ENCODE data around the gene SIGLEC1. TPM values are rescaled to one million over a fixed set of nuclear protein-coding genes. Genes with fewer than 3 reads are reported as not detected.

The SIGLEC1 gene
- total RNA-seq, 1 experiment from 2014 or later, result not detected

DNA sequence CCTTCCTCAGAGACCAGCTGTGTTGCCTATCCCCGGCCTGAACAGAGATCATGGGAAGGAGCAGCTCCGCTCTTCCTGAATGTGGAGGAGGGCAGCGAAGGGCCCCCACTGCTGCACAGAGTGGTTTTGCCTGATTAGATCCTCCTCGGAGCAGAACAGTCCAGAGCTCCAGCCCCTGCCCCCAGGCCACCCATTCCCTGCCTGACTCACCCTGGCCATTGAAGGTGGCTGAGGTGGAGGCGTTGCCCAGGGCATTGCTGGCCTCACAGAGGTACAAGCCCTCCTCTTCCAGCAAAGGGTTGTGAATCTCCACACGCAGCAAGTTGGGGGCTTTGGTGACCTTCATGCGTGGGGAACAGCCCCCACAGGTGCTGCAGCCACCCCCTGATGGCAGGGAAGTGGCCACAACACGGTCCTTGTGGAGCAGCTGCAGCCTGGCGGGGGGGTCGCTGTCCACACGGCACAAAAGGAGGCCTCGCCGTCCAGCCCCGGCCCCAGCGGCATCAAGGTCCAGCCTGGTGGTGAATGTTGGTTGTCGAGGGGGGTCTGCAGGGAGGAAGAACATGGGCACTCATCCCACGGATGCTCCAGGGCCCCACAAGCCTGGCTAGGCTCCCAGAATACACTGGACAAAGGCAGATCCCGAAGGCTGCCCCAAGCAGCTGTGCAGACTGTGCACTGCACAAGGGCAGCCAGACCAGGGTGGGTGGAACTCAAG, 14.7 kb downstream of the SIGLEC1 start:
- POLR2A ChIA-PET (ENCODE audit: unreplicated experiment), result no interaction called here
- no peak overlapping the region for H3K4me2 ChIP-seq (ENCODE audit: low read length)
- intact Hi-C loops (cut with micrococcal nuclease), result no loop called here
- BruUV-seq (replicated peaks), result no TSS peak
- H3K4me3 ChIP-seq (ENCODE audit: low read length), result no peak overlapping the region
- DNase-seq, result no peak
- no peak overlapping the region for H3K27ac ChIP-seq (ENCODE audit: low read length)
- no peaks in the 10 kb centered on the region for H3K27me3 ChIP-seq (ENCODE audit: low read length)
- ATAC-seq, result no peak; the same call in 1 of the 2 replicates
- H3K36me3 ChIP-seq (ENCODE audit: low read depth, low read length), result no peaks in the 10 kb centered on the region
- no peak overlapping the region for H2AFZ ChIP-seq (ENCODE audit: low read length)
- no peaks in the 10 kb centered on the region for H3K4me1 ChIP-seq (ENCODE audit: insufficient read depth, low read length)
- TF ChIP-seq EZH2 (IDR thresholded peaks at IDR 0.05; ENCODE audit: low read length, unreplicated experiment) (no peak), EZH2phosphoT487 (IDR thresholded peaks at IDR 0.05; ENCODE audit: borderline replicate concordance, low read length) (no peak)
- TF ChIP-seq, protein P1, sequence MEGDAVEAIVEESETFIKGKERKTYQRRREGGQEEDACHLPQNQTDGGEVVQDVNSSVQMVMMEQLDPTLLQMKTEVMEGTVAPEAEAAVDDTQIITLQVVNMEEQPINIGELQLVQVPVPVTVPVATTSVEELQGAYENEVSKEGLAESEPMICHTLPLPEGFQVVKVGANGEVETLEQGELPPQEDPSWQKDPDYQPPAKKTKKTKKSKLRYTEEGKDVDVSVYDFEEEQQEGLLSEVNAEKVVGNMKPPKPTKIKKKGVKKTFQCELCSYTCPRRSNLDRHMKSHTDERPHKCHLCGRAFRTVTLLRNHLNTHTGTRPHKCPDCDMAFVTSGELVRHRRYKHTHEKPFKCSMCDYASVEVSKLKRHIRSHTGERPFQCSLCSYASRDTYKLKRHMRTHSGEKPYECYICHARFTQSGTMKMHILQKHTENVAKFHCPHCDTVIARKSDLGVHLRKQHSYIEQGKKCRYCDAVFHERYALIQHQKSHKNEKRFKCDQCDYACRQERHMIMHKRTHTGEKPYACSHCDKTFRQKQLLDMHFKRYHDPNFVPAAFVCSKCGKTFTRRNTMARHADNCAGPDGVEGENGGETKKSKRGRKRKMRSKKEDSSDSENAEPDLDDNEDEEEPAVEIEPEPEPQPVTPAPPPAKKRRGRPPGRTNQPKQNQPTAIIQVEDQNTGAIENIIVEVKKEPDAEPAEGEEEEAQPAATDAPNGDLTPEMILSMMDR (conservative IDR thresholded peaks at IDR 0.05; ENCODE audit: low read depth, low read length), result no peak
- no peaks in the 10 kb centered on the region for H3K9me3 ChIP-seq (ENCODE audit: low read length)
- no peaks in the 10 kb centered on the region for H3K9me2 ChIP-seq (replicated peaks; ENCODE audit: low read length)
- CTCF ChIA-PET, result no interaction called here
- no peak overlapping the region for H3K9ac ChIP-seq (ENCODE audit: low read length)
- H3K79me2 ChIP-seq (ENCODE audit: low read length), result no peaks in the 10 kb centered on the region
- H3F3A ChIP-seq (ENCODE audit: low read length, unreplicated experiment), result no peaks in the 10 kb centered on the region
- H4K20me1 ChIP-seq (ENCODE audit: low read length), result no peaks in the 10 kb centered on the region

DNA sequence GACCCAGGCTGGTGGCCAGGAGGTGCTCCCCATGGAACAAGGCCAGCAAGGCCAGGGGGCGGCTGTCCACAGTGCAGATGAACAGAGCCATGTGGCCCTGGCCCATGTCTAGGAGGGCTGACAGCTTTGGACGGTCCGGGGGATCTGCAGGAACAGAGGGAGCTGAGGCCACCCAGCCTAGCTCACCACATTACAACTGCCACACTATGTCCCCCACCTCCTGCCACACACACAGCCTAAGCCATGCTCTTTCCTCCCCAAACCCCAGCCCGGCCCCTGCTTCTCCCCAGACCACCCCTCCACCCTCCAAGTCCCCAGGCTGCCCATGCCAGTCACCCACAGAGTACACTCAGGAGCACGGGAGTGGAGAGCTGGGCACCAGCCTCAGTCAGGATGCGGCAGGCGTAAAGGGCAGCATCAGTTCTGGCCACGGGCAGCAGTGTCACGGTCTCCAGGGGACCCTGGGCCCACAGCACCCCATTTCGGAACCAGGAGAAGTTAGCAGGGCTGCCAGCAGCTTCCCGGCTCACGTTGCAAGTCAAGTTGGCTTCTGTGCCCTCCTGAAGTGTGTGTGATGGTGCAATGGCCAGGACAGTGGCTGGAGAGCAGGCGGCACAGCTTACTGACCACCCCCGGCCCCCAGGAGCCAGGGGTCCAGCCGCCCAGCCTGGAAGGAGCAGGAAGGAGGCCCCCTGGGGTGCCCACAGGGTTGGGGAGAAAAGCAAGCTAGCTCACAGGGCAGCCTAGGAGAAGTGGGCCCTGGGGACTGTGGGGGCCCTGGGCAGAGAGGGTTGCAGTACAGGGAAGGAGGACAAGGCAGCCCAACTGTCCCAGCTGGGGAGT, 15.4 kb downstream of the SIGLEC1 start:
- Histone ChIP-seq H3K27ac (ENCODE audit: low read length) (no peak overlapping the region), H3K9me3 (ENCODE audit: low read length) (no peaks in the 10 kb centered on the region), H3K9ac (ENCODE audit: low read length) (no peak overlapping the region), H4K20me1 (ENCODE audit: low read length) (no peaks in the 10 kb centered on the region), H2AFZ (ENCODE audit: low read length) (no peak overlapping the region), H3K4me1 (ENCODE audit: insufficient read depth, low read length) (no peaks in the 10 kb centered on the region), H3F3A (ENCODE audit: low read length, unreplicated experiment) (no peaks in the 10 kb centered on the region), H3K4me2 (ENCODE audit: low read length) (no peak overlapping the region), H3K4me3 (ENCODE audit: low read length) (no peak overlapping the region), H3K9me2 (replicated peaks; ENCODE audit: low read length) (no peaks in the 10 kb centered on the region), H3K36me3 (ENCODE audit: low read depth, low read length) (no peaks in the 10 kb centered on the region), H3K27me3 (ENCODE audit: low read length) (no peaks in the 10 kb centered on the region), H3K79me2 (ENCODE audit: low read length) (no peaks in the 10 kb centered on the region)
- intact Hi-C loops (cut with micrococcal nuclease), result no loop called here
- ChIA-PET CTCF (interaction anchor here (0.6 to 1.0 kb wide), 2 partner anchors 20 to 134 kb away, joined by 3 to 5 read pairs; no protein-coding TSS in a partner anchor), POLR2A (ENCODE audit: unreplicated experiment) (no interaction called here)
- no peak for ATAC-seq
- DNase-seq, result no peak
- TF ChIP-seq EZH2phosphoT487 (IDR thresholded peaks at IDR 0.05; ENCODE audit: borderline replicate concordance, low read length) (no peak), EZH2 (IDR thresholded peaks at IDR 0.05; ENCODE audit: low read length, unreplicated experiment) (no peak)
- TF ChIP-seq, protein P1 (conservative IDR thresholded peaks at IDR 0.05; ENCODE audit: low read depth, low read length), result no peak
- BruUV-seq (replicated peaks), result no TSS peak
